ENCODE results near the gene LDAH. TPM values are rescaled to one million over a fixed set of nuclear protein-coding genes. Genes with fewer than 3 reads are reported as not detected.
"Not testable (repeated sequence)": the region's sequence is repeated elsewhere in the genome, so short reads cannot be mapped to it uniquely, and the experiment has no call there.

Gene LDAH
- polyA plus RNA-seq, 3 donors: 31.6 to 35.7 (median 34.8) TPM

- no peak for DNase-seq
Measured at GRCh38 chr2:20726913-20727312, 96.0 kb downstream of the LDAH start.

GRCh38 chr2:20725782-20726181, 97.1 kb downstream of the LDAH start:
- no peak for DNase-seq

DNA sequence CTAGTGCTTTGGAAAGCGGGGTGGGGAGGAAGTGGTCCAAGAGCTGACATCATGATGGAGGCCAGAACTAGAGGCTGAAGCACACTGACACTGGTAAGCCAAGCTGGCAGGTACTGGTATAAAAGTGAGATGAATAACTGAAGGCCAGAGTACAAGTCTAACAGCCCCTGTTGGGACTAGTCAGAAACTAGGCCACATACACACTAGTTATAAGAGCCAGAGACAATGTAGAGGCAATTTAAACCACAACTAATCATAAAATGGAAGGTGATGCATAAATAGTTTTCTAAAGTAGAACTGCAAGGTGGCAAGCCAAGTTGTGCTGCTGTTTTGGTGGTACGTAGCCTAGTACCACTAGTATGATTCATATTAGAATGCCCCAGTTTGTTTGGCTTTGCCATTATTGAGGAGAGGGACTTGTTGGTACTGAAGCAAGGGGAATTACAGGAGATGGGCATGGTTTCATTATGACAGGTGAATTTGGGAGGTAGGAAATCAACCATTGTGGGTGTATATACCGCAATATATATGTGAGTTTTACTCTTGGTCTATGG, 98.3 kb downstream of the LDAH start:
- no peak for DNase-seq

DNA sequence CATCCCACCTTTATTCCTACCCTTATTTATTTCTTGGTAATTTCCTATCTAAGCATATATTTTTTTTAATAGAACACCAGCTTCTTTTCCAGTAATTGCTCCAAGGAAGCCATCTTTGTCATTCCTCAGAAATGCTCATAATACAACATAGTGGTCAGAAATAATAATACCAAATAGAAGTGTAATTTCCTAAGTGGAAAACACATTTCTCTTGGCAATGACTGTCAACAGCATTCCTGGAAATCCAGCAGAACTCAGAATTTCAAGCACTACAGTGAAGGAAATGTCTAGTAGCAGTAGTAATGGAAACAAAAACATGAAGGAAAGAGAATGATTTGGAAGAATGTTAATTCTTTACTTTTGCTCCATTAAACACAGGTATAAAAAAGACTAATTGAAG, 99.4 kb downstream of the LDAH start:
- DNase-seq: no peak

DNA sequence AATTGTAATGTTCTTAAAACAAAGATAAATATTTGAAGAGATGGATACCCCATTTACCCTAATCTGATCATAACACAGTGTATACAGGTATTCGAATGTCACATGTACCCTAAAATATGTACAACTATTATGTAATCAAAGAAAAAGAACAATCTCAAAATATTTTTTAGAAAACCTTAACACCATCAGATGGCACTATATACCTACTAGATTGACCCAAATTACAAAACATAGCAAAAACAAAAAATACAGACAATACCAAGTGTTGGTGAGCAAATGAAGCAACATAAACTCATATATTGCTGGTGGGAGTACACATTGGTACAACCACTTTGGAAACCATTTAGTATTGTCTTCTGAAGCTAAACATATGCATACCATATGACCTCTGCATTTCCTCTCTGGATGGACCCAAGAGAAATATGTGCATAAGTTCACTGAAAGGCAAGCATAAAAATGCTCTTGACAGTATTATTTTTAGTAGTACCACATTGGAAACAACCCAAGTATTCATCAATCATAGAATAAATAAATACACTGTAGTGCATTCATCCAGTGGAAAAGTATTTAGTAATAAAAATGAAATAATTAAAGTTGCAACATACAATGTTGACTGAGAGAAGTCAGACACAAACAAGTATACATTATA, 100.2 kb downstream of the LDAH start:
- DNase-seq: no peak

- DNase-seq: no peak
Measured at GRCh38 chr2:20717641-20718040, 105.3 kb downstream of the LDAH start.

DNA sequence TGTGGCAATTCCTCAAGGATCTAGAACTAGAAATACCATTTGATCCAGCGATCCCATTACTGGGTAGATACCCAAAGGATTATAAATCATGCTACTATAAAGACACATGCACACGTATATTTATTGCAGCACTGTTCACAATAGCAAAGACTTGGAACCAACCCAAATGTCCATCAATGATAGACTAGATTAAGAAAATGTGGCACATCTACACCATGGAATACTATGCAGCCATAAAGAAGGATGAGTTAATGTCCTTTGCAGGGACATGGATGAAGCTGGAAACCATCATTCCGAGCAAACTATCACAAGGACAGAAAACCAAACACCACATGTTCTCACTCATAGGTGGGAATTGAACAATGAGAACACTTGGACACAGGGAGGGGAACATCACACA, 106.7 kb downstream of the LDAH start:
- DNase-seq: not testable (repeated sequence)

DNA sequence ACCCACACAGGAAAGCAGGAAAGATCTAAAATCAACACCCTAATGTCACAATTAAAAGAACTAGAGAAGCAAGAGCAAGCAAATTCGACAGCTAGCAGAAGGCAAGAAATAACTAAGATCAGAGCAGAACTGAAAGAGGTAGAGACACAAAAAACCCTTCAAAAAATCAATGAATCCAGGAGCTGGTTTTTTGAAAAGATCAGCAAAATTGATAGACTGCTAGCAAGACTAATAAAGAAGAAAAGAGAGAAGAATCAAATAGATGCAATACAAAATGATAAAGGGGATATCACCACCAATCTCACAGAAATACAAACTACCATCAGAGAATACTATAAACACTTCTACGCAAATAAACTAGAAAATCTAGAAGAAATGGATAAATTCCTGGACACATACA, 108.5 kb downstream of the LDAH start:
- DNase-seq: not testable (repeated sequence)

DNA sequence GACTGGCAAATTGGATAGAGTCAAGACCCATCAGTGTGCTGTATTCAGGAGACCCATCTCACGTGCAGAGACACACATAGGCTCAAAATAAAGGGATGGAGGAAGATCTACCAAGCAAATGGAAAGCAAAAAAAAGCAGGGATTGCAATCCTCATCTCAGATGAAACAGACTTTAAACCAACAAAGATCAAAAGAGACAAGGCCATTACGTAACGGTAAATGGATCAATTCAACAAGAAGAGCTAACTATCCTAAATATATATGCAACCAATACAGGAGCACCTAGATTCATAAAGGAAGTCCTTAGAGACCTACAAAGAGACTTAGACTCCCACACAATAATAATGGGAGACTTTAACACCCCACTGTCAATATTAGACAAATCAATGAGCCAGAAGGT, 109.3 kb downstream of the LDAH start:
- not testable (repeated sequence) for DNase-seq

- DNase-seq: not testable (repeated sequence)
Measured at GRCh38 chr2:20711641-20712040, 111.3 kb downstream of the LDAH start.

DNA sequence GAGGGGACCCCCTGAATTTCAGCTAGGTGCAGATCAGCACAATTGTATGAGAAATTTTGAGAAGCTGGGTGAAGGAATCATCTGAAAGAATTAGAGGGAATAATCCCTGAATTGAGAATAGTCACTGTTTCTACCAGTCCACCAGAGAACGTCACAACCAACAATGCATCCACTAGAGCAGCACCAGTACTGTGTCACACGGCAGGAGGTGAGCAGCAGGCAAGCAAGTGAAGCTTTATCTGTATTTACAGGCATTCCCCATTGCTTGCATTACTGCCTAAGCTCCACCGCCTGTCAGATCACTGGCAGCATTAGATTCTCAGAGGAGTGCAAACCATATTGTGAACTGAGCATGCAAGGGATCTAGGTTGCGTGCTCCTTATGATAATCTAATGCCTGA, 115.3 kb downstream of the LDAH start:
- no peak for DNase-seq

DNA sequence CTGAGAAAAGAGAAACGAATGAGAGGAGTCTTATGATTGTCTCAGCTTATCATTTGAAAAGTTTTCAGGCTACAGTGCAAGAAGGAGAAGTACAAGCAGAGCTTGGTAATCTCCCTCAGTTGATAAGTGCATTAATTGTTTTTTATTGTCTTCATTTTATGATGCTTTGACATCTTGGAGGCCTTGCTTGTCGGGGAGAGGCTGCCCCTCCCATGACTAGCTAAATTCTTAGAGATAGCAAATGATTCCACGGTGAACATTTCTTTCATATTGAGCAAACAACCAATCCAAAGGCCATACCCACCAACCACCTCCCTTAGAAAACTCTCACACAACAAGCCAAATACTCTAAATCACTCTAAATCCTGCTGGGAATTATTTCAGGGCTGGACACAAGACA, 116.1 kb downstream of the LDAH start:
- DNase-seq: no peak

GRCh38 chr2:20706217-20706616, 116.7 kb downstream of the LDAH start:
- no peak for DNase-seq

GRCh38 chr2:20704886-20705285, 118.0 kb downstream of the LDAH start:
- DNase-seq: no peak

DNA sequence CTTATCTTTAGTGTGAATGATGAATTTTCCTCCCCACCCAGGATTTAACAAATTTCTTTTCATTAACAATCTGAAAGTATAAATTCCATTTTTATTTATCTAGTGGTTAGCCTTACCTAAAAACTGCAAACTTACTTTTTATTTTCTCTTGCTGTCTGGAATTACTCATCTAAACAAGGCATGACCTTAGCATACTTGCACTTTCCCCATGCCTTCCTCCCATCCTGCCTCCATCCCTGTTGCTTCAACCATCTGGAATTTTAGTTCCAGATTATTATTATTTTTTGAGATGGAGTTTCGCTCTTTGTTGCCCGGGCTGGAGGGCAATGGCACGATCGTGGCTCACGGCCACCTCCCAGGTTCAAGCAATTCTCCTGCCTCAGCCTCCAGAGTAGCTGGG, 120.3 kb downstream of the LDAH start:
- DNase-seq: no peak

GRCh38 chr2:20698916-20699613, 123.8 kb downstream of the LDAH start:
- DNase-seq: no peak

DNA sequence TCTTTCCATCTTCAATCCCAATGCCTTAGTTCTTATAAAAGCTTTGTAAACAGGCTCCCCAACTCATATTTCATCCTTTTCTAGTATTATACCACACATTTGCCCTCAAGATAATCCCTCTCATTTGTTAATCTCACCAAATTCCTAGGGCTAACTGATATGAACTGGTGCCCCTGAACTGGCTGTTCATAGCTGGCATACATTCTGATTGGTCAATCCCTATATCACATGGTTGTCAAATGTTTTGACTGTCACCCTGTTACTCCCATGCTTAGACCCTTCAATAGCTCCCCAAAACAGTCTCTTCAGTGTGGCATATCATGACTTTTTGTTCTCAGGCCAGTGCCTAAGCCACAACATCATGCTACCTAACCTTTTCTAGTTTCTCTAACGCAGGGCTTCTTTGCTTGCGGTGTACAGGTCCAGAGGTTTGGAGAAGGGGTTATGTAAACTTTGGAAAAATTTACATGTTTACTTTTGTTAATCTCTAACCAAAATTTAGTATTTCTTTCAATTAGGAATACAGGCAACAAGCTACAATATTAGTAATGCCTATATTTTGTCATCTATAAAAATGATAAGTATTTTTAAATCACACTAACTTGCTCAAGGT, 125.5 kb downstream of the LDAH start:
- no peak for DNase-seq

DNA sequence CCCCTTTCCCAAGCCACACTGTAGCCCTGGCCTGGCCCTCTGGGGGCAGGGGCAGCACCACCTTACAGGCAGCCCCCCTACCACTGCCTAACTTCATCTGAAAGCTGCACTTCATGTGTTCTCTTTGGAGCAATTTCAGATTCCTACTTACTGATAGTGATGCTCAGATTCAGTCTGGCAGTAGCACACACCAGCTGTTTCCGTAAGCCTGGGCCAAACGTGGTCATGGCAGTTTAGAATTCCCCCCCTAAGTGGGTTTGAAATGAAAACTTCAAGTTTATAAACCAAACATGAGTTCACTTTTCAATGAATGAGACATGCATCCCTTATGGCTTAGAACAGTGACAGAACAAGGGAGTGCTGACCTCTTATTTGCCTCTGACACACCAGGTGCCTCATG, 126.5 kb downstream of the LDAH start:
- DNase-seq: no peak

- no peak for DNase-seq
Measured at GRCh38 chr2:20693317-20693716, 129.6 kb downstream of the LDAH start.

GRCh38 chr2:20692081-20692480, 130.8 kb downstream of the LDAH start:
- DNase-seq: no peak

GRCh38 chr2:20691076-20691734, 131.7 kb downstream of the LDAH start:
- no peak for DNase-seq

DNA sequence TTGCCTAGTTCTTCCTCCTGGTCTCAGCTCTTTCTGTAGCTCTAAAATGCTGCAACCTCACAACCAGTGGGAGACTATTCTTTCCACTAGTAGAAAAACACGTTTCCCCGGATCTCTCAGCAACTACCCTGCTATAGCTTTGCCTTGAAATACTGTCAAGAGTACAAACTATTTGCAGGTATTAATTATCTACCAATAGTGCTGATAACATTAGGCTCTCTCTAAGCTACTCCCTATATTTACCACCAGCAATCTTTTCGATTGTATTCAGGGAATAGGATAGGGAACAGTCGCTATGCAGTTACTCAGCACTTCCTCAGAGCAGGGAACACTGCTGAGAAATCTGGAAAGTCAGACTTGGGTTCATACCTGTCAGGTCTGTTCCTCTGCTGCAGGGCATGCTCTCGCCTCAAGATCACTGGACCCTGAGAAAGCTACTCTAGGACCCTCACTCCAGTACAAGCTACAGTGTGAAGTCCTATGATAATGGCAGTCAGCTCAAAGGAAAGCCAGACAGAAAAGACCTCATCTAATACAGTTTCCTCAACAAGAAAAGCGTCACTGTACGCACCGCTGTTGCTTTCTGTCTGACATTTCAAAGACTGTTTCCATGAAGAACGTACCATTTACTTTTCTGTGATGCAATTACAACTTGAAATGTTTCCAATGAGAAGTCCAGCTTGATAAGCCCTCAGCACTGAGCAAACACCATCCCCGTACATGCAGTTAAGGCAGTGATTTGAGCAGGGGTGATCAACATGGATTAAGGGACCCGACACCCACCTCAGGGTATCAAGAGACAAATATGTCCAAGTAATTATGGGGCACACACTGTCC, 133.3 kb downstream of the LDAH start:
- DNase-seq: no peak
